ENCODE data around the gene BID.

The BID gene

DNA sequence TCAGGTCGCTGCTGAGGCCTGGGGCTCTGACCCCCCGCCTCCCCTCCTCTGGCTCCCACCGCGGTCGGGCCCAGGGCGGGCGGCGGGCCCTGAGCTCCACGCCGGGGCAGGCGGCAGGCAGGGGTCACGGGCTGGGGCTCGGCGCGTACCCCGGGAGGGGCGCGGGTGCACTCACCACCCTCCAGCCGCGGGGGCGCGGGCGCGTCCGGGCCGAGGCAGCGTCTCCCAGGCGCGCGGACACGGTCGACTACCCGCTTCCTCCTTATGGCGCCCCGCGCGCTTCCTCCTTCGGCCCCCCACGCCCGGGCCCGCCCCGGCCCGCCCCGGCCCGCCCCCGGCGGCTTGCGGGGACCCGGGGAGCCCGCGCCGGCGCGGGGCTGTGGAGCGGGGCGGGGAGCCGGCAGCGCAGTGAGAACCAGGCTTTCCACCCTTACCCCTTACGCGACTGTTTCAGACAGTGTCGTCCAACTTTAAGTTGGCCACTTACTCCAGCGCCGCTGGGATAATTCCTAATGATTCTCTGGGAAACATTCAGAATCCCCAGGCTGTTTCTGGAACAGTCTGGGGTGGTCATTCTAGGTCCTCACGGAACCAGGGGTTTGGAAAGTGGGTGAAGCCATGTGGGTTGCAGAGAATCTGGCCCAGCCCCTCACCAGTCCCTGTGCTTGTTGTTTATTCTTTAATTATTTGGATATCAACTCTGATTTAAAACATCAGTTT lies at the start of gene BID:
BID (minus strand) TSS at position 264 of the 720 bp plus-strand sequence. CDS start 24,353 bp downstream, outside the sequence.
- peak; percentile 14 for DNase-seq

- DNase-seq = no peak
Observed at GRCh38 chr22:17823964-17824363, 49.7 kb upstream of the BID start.

GRCh38 chr22:17823226-17823625 lies 49.0 kb upstream of the BID start:
- no peak for DNase-seq

DNA sequence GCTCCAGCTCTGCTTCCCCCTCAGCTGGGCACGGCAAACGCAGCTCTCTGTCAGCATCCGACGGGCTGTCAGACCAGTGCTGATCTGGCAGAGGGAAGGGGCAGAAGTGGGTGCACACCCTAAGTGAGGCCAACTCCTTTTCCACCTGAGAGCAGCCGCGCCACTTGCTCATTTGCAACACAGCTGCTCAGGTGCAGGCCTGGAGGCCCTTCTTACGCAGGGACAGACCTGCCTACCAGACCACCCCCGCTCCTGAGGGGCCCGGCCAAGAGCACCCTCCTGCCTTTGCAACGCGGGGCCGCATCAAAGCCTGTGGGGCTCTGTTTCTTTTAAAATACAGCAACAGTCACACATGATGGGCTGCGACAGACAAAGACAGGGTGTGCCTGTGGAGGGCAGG lies 47.8 kb upstream of the BID start:
- no peak for DNase-seq

DNA sequence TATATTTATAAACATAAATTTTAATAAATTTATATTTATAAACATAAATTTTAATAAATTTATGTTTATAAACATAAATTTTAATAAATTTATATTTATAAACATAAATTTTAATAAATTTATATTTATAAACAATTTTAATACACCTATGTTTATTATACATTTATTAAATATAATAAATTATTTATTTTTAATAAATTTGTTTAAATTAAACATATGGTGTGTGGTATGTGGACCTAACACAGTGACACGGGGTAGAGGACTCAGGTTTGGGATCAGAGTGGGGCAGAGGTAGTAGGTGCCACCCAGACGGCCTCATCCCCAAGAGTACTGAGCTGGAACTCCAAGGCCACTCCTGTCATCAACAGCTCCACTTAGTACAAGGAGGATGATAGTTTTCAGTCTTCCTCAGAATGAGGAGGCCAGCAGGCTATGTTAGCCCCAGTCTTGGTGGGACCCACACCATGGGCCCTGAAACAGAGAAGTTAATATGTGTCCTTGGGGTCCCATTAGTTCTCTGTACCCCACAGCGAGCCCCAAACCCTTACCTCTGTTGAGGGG lies 46.7 kb upstream of the BID start:
- DNase-seq = no peak

GRCh38 chr22:17818649-17819048 lies 44.4 kb upstream of the BID start:
- DNase-seq = no peak

- no peak for DNase-seq
Observed at GRCh38 chr22:17818180-17818579, 43.9 kb upstream of the BID start.

DNA sequence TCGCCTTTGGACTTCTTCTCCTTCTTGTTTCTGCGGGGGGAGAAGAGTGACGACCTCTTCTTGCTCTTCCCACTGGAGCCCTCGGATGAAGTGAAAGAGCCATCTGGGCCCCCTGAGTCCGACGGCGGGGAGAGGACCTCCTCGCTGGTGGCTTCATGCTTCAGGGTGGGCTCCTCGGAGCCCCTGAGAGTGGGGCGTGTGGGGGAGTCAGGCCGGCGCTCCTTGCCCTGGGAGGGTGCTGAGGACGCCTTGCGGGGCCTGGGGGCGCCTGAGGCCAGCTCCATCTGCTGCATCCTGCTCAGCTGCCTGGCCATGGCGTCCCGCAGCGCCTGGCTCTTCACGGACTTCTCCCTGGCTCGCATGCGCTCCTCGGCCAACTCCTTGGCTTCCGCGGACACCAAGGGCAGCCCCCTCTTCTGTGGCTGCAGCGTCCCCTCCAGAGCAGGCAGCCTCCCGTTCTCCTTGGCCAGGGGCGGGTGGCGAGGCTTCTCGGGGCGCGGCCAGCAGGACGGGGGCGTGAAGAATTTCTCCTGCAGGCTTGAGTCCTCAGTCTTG lies 43.3 kb upstream of the BID start:
- DNase-seq = no peak

- DNase-seq = no peak
Observed at GRCh38 chr22:17817079-17817478, 42.8 kb upstream of the BID start.

- no peak for DNase-seq
Observed at GRCh38 chr22:17816649-17817048, 42.4 kb upstream of the BID start.

GRCh38 chr22:17815703-17816254 lies 41.5 kb upstream of the BID start:
- no peak for DNase-seq

DNA sequence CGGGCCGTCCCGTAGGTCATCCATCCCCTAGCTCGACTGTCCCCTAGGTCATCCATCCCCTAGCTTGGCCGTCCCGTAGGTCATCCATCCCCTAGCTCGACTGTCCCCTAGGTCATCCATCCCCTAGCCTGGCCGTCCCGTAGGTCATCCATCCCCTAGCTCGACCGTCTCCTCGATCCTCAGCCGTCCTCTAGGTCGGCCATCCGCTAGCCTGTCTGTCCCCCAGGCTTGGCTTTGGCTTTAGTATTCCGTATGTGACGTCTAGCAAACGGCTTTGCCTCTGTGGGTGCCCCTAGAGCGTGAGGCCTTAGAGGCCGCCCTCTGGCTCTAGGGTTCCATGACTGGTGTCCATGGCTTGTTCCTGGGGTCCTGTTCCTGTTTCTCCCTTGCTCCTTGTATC lies 40.6 kb upstream of the BID start:
- DNase-seq = no peak

DNA sequence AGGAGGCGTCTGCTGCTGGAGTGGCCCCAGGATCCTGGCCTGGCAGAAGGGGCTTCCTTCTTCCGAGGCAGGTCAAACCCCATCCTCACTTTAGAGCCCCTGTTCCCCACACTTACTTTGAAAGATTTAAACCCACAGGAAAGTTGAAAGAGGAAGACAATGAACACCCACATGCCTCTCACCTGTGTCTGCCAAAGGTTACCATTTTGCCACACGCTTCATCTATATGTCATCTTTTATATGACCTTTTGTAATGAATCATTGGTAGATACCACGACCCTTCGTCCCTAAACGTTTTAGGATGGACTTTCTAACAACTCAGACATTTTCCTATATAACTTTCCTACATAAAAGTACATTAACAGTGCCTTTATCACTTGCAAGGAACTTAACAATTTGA lies 39.8 kb upstream of the BID start:
- DNase-seq = no peak

- no peak for DNase-seq
Observed at GRCh38 chr22:17811119-17811518, 36.9 kb upstream of the BID start.

DNA sequence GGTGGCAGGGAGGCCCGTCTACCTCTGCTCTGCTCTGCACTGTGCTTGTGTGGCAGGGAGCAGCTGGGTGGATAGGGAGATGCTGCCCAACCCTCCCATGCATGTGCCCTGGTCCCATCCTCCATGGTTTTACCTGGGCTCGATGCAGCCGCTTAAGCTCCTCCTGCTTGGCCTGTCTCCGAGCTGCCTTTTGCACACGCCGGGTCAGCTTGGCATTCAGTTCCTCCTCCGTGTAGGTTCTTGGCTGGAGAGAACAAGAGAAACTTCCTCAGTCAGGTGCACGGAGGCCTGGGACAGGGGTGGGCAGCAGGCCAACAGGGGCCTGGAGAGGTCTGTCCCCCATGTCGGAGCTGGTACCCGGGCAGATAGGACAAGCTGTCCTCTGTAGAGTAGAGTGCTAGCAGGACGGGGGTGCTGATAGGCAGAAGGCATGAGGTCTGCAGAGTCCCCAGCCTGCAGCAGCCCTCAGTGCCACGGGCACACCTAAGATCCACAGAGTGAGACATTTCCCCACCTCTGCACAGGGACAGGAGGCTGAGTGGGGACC lies 36.4 kb upstream of the BID start:
- no peak for DNase-seq

GRCh38 chr22:17808693-17809403 lies 34.6 kb upstream of the BID start:
- no peak for DNase-seq

DNA sequence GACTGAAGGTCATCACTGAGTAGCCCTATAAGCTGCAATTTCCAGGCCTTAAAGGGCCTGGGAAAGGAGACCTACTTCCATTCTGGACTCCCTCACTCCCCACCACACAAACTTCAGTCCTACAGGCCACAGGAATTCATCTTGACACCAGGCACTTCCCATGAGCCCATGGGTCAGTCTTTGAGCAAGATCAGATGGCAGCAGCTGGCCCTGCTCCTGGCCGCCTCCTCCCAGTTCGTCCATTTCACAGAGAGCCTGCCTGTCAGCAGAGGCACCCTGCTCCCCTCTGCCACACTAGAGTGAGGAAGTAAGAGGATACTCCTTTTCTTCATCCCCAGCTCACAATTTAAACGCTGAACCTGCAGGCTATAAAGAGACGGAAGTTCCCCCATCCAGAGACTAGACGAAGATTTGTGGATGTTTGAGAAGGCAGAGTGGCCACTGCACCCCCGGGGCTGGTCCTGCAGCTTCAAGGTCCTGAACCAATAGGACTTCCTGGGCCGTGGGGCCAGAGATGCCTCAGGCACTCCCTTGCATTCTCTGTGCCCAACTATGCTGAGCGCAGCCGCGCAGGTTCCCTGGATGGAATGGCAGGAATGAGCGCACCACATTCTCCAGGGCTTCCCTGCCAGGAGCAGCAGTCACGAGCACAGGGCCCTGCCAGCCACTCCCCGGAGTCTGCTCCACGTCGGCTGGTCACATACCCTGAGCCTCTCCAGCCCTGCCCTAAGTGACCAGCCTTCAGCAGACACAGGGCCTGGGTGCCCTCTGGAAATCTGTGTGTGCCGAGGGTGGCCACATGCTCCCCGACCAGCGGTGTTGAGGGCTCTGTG lies 33.5 kb upstream of the BID start:
- DNase-seq = no peak

DNA sequence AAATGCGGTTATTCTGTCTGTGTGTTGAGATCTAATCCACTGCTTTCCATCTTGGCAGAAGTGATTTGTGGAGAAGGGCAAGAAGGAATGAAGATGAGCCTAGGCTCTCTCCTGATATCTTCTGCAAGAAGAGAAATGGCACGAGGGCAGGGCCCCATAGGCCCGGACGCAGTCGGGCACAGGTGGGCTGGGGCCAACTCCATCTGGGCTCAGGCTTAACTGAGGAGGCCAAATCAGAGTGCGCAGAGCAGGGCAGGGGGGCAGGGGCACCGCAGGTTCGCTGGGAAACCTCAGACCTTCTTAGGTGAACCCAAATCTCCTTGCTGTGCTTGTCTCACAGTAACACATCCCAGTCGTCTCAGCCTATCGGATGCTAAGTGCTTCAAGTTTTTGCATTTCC lies 32.8 kb upstream of the BID start:
- DNase-seq = no peak

GRCh38 chr22:17806437-17806836 lies 32.2 kb upstream of the BID start:
- no peak for DNase-seq

GRCh38 chr22:17804331-17805080 lies 30.2 kb upstream of the BID start:
- DNase-seq = no peak

- no peak for DNase-seq
Observed at GRCh38 chr22:17803609-17804270, 29.5 kb upstream of the BID start.
